ENCODE results near the gene EMC10.

EMC10 gene

DNA sequence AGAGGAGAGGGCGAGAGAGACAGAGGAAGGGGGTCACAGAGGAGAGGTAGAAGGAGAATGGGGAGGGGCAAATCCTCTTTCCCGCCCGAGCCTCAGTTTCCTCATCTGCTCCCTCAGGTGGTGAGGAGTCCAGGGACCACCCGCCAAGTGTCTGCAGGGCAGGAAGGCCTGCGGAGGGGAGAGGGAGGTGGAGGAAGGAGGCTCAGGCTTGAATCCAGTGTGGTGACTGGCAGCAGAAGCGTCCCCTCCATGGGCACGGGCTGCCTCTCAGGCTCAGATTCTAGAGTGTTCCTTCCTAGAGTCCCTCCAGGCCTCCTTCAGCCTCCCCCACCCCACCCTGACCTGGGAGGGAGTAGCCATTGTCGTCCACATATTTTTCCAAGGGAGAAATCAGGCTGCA is 16.9 kb downstream of the EMC10 start:
- Histone ChIP-seq H3K36me3 (ENCODE audit: control insufficient read depth in 1 of 2, insufficient read depth in 2 of 2, low read length in 2 of 2) (peaks cover 0 to 4% of the 10 kb centered on the region in 2 donors), H3K27ac (ENCODE audit: low read length) (no peak overlapping the region), H3K4me3 (ENCODE audit: low read depth in 1 of 2, low read length in 2 of 2) (no peak overlapping the region), H3K9me3 (ENCODE audit: control insufficient read depth in 1 of 2, low read length in 2 of 2) (no peaks in the 10 kb centered on the region), H3K4me1 (ENCODE audit: control insufficient read depth in 1 of 2, insufficient read depth in 2 of 2, low read length in 2 of 2) (peaks cover 0 to 3% of the 10 kb centered on the region in 2 donors), H3K27me3 (ENCODE audit: low read depth, low read length) (no peaks in the 10 kb centered on the region)

DNA sequence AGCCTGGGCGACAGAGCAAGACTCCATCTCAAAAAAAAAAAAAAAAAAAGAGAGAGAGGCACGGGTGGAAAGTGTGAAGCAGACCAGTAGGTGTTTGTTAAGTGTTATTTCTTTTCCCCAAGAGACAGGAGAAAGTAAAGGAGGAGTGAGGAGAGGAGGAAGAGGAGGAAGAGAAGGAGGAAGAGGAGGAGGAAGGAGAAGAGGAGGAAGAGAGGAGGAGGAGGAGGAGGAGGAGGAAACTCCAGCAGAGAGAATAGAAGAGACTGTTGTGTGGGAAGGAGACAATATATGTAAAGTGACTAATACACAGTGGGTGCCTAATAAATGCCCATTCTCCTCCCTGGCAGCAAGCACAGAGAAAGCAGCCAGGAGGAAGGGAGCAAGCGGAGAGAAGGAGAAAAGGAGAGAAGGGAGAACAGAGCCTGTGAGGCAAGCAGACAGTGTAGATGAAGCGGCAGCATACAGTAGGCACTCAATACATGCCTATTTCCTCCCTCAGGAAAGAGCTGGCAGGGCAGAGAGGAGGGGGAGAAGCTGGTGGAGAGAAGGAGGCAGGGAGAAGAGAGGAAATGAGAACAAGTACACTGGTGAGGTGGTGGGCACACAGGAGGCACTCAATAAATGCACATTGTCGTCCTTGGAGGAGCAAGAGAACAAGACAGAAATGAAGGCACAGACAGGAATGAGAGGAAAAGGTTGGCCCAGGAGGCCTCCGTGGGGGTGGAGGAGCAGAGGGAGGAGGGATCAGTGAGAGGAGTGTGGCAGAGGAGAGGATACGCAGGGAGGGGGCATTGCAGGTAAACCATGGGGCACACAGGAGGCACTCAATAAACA is 18.1 kb downstream of the EMC10 start:
- H3K4me1 ChIP-seq (ENCODE audit: control insufficient read depth in 1 of 2, insufficient read depth in 2 of 2, low read length in 2 of 2): peaks cover 0 to 3% of the 10 kb centered on the region in 2 donors
- H3K9me3 ChIP-seq (ENCODE audit: control insufficient read depth in 1 of 2, low read length in 2 of 2): no peaks in the 10 kb centered on the region
- H3K27me3 ChIP-seq (ENCODE audit: low read depth, low read length): no peaks in the 10 kb centered on the region
- H3K4me3 ChIP-seq (ENCODE audit: low read depth in 1 of 2, low read length in 2 of 2): no peak overlapping the region
- H3K27ac ChIP-seq (ENCODE audit: low read length): no peak overlapping the region
- H3K36me3 ChIP-seq (ENCODE audit: control insufficient read depth in 1 of 2, insufficient read depth in 2 of 2, low read length in 2 of 2): peaks cover 0 to 4% of the 10 kb centered on the region in 2 donors

DNA sequence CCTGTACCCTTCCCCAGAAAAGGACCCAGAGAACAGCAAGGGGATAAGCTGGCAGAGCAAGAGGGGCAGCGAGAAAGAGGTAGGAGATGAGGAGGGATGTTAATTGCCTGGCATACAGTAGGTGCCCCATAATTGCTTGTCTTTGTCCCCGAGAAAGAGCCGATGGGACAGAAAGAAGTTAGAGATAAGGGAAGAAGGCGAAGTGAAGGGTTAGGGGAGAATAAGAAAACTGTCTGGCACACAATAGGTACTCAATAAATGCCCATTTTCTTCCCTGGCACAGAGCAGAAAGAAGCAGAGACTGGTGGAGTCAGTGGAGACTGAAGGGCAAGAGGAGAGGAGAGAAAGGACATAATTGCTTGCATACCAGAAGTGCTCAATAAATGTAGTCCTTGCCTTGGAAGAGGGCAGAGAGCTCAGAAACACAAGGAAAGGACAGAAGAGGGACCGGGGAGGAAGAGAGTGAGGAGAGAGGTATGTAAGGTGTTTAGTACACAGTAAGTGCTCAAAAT is 18.8 kb downstream of the EMC10 start:
- no peaks in the 10 kb centered on the region for H3K27me3 ChIP-seq (ENCODE audit: low read depth, low read length)
- peaks cover 0 to 4% of the 10 kb centered on the region in 2 donors for H3K36me3 ChIP-seq (ENCODE audit: control insufficient read depth in 1 of 2, insufficient read depth in 2 of 2, low read length in 2 of 2)
- peaks cover 0 to 3% of the 10 kb centered on the region in 2 donors for H3K4me1 ChIP-seq (ENCODE audit: control insufficient read depth in 1 of 2, insufficient read depth in 2 of 2, low read length in 2 of 2)
- H3K27ac ChIP-seq (ENCODE audit: low read length): no peak overlapping the region
- no peak overlapping the region for H3K4me3 ChIP-seq (ENCODE audit: low read depth in 1 of 2, low read length in 2 of 2)
- H3K9me3 ChIP-seq (ENCODE audit: control insufficient read depth in 1 of 2, low read length in 2 of 2): no peaks in the 10 kb centered on the region

DNA sequence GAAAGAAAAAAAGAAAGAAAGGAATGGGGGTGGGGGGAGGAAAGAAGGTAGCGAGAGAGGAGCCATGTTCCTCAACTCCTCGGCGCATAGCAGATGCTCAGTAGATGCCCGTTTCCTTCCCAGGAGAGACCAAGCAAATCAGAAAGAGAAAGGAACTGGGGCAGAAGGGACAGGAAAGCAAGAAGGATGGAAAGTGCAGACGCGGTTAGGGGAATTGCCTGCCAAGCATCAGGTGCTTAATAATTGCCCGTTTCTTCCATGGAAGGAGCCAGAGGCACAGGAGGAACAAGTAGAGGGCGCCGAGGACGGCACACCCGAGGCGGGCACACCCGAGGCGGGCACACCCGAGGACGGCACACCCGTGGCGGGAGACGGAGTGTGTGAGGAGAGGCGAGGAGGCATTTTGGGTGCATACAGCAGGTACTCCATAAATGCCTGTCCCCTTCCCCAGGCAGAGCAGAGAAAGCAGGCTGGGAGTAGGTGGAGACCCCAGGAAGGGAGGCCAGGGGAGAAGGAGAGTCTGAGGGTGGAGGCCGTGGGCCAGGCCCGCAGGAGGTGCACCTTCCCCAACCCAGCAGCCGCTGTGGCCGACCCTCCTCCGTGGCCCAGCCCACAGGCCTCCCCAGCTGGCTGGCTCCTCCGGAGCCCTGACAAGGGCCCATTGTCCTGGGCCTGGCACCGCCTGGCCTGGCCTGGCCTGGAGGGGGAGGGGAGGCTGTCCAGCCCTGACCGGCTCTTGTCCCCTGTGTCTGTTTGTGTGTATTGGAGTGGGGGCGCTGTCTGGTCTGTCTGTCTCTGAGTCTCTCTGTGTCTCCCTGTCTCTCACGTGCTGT is 20.1 kb downstream of the EMC10 start:
- no peak overlapping the region for H3K4me3 ChIP-seq (ENCODE audit: low read depth in 1 of 2, low read length in 2 of 2)
- H3K4me1 ChIP-seq (ENCODE audit: control insufficient read depth in 1 of 2, insufficient read depth in 2 of 2, low read length in 2 of 2): peaks cover 0 to 3% of the 10 kb centered on the region in 2 donors
- H3K9me3 ChIP-seq (ENCODE audit: control insufficient read depth in 1 of 2, low read length in 2 of 2): no peaks in the 10 kb centered on the region
- no peak overlapping the region for H3K27ac ChIP-seq (ENCODE audit: low read length)
- no peaks in the 10 kb centered on the region for H3K36me3 ChIP-seq (ENCODE audit: control insufficient read depth in 1 of 2, insufficient read depth in 2 of 2, low read length in 2 of 2)
- H3K27me3 ChIP-seq (ENCODE audit: low read depth, low read length): no peaks in the 10 kb centered on the region

DNA sequence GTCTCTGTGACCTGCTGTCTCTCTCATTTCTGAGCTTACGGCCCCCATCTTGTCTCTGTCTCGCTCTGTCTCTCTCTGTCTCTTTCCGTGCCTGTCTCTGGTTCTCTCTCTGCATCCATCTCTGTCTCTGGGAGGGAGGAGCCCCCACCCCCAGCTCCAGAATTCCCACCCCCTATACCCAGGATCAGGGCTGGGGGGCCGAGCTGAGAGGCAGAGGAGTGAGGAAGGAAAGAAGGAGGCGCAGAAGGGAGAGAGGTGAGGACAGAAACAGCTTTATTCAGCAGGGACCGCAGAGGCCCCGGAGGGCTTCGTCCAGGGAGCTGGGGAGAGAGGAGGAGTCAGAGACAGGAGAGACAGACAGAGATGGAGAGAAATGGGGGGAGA is 20.7 kb downstream of the EMC10 start:
- H3K4me1 ChIP-seq (ENCODE audit: control insufficient read depth in 1 of 2, insufficient read depth in 2 of 2, low read length in 2 of 2): peaks cover 0 to 3% of the 10 kb centered on the region in 2 donors
- H3K9me3 ChIP-seq (ENCODE audit: control insufficient read depth in 1 of 2, low read length in 2 of 2): no peaks in the 10 kb centered on the region
- H3K27ac ChIP-seq (ENCODE audit: low read length): no peak overlapping the region
- no peaks in the 10 kb centered on the region for H3K27me3 ChIP-seq (ENCODE audit: low read depth, low read length)
- H3K4me3 ChIP-seq (ENCODE audit: low read depth in 1 of 2, low read length in 2 of 2): no peak overlapping the region
- H3K36me3 ChIP-seq (ENCODE audit: control insufficient read depth in 1 of 2, insufficient read depth in 2 of 2, low read length in 2 of 2): no peaks in the 10 kb centered on the region

DNA sequence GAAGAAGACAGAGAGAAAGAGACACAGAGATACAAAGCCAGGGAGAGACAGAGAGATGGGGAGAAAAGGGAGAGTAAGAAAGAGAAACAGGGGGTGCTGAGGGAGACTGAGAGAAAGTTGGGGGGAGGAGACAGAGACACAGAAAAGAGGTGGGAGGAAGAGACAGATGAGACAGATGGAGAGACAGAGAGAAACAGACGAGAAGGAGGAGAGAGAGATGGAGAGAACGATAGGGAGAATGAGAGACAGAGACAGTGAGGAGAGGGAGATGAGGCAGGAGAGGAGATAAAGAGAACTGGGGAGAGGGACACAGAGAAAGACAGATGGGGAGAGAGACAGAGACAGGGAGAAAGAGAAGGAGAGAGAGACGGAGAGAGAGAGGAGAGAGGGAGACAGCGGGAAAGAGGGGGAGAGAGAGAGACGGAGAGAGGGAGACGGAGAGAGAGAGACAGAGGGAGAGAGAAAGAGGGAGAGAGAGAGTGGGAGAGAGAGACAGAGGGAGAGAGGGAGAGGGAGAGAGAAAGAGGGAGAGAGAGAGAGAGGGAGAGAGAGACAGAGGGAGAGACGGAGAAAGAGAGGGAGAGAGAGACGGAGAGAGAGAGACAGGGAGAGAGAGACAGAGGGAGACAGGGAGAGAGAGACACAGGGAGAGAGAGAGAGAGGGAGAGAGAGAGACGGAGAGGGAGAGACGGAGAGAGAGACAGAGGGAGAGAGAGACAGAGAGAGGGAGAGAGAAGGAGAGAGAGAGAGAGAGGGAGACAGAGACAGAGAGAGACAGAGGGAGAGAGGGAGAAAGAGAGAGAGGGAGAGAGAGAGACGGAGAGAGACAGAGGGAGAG is 22.1 kb downstream of the EMC10 start:
- H3K9me3 ChIP-seq (ENCODE audit: control insufficient read depth in 1 of 2, low read length in 2 of 2): no peaks in the 10 kb centered on the region
- no peak overlapping the region for H3K4me3 ChIP-seq (ENCODE audit: low read depth in 1 of 2, low read length in 2 of 2)
- no peak overlapping the region for H3K27ac ChIP-seq (ENCODE audit: low read length)

DNA sequence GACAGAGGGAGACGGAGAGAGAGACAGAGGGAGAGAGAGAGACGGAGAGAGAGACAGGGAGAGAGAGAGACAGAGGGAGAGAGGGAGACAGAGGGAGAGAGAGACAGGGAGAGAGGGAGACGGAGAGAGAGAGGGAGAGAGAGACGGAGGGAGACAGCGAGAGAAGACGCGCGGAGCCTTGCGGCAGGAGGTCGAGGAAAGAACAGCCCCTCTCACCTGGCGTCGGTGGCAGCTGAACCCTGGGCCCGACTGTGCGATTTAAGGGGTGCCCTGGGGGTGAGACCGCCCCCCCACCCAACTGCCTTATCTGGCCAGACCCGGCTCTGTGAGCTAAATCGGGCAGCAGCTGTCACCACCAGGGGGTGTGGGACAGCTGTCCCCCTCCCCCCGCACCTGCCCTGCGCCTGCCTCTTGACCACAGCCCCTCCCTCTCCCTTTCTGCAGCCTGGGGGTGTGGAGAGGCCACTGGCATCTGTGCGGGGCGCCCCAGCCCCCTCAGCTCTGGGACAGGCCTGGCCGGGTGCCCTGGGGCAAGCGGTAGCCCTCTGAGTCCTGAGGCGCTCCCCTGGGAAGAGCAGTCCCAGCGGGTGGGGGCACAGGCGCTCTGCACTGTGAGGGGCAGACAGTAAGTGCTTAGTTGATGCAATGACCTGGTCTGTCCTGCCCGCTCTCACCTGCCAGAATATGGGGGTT is 23.9 kb downstream of the EMC10 start:
- Histone ChIP-seq H3K9me3 (ENCODE audit: control insufficient read depth in 1 of 2, low read length in 2 of 2) (no peaks in the 10 kb centered on the region), H3K36me3 (ENCODE audit: control insufficient read depth in 1 of 2, insufficient read depth in 2 of 2, low read length in 2 of 2) (no peaks in the 10 kb centered on the region), H3K4me3 (ENCODE audit: low read depth in 1 of 2, low read length in 2 of 2) (no peak overlapping the region), H3K27ac (ENCODE audit: low read length) (no peak overlapping the region), H3K4me1 (ENCODE audit: control insufficient read depth in 1 of 2, insufficient read depth in 2 of 2, low read length in 2 of 2) (no peaks in the 10 kb centered on the region), H3K27me3 (ENCODE audit: low read depth, low read length) (no peaks in the 10 kb centered on the region)

More for the DNA sequence above, 22.1 kb downstream of the EMC10 start:
- no peaks in the 10 kb centered on the region for H3K27me3 ChIP-seq (ENCODE audit: low read depth, low read length)
- H3K4me1 ChIP-seq (ENCODE audit: control insufficient read depth in 1 of 2, insufficient read depth in 2 of 2, low read length in 2 of 2): no peaks in the 10 kb centered on the region
- no peaks in the 10 kb centered on the region for H3K36me3 ChIP-seq (ENCODE audit: control insufficient read depth in 1 of 2, insufficient read depth in 2 of 2, low read length in 2 of 2)

DNA sequence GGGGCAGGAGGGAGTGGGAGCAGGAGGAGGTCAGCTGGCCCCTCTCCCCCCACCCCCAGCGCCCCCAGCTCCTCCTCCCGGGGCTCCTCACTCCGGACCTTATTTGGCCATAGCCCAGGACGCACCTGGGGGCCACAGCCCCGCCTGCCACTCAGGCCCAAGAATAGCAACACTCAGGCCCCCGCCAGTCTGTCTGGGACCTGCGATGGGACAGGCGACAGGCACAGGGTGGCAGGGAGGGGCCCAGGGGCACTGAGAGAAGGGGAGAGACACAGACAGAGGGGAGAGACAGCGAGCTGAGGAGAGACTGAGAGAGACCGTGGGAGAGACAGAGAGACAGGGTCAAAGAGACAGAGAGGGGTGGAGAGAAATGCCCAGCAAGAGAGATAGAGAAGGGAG is 24.4 kb downstream of the EMC10 start:
- Histone ChIP-seq H3K4me1 (ENCODE audit: control insufficient read depth in 1 of 2, insufficient read depth in 2 of 2, low read length in 2 of 2) (no peaks in the 10 kb centered on the region), H3K36me3 (ENCODE audit: control insufficient read depth in 1 of 2, insufficient read depth in 2 of 2, low read length in 2 of 2) (peaks cover 0 to 5% of the 10 kb centered on the region in 2 donors), H3K27ac (ENCODE audit: low read length) (no peak overlapping the region), H3K4me3 (ENCODE audit: low read depth in 1 of 2, low read length in 2 of 2) (no peak overlapping the region), H3K27me3 (ENCODE audit: low read depth, low read length) (no peaks in the 10 kb centered on the region), H3K9me3 (ENCODE audit: control insufficient read depth in 1 of 2, low read length in 2 of 2) (no peaks in the 10 kb centered on the region)

DNA sequence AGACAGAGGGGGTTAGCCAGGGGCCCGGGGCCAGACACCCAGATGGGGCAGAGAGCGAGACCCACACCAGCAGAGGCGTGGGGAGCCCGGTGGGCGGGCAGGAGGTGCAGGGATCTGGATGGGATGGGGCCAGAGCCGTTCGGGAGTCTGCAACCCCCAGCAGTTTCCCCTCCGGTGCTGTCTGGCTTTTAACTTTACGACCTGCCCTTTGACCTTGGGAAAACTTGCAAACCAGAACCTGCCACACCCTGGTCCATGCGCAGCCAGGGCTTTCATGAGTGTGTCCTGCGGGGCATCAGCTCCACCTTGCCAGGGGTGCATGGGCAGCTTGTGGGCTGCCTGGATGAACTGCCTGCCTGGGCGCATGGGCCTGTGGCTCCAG is 24.9 kb downstream of the EMC10 start:
- Histone ChIP-seq H3K4me1 (ENCODE audit: control insufficient read depth in 1 of 2, insufficient read depth in 2 of 2, low read length in 2 of 2) (no peaks in the 10 kb centered on the region), H3K9me3 (ENCODE audit: control insufficient read depth in 1 of 2, low read length in 2 of 2) (no peaks in the 10 kb centered on the region), H3K27ac (ENCODE audit: low read length) (no peak overlapping the region), H3K4me3 (ENCODE audit: low read depth in 1 of 2, low read length in 2 of 2) (no peak overlapping the region), H3K27me3 (ENCODE audit: low read depth, low read length) (no peaks in the 10 kb centered on the region), H3K36me3 (ENCODE audit: control insufficient read depth in 1 of 2, insufficient read depth in 2 of 2, low read length in 2 of 2) (peaks cover 0 to 7% of the 10 kb centered on the region in 2 donors)

DNA sequence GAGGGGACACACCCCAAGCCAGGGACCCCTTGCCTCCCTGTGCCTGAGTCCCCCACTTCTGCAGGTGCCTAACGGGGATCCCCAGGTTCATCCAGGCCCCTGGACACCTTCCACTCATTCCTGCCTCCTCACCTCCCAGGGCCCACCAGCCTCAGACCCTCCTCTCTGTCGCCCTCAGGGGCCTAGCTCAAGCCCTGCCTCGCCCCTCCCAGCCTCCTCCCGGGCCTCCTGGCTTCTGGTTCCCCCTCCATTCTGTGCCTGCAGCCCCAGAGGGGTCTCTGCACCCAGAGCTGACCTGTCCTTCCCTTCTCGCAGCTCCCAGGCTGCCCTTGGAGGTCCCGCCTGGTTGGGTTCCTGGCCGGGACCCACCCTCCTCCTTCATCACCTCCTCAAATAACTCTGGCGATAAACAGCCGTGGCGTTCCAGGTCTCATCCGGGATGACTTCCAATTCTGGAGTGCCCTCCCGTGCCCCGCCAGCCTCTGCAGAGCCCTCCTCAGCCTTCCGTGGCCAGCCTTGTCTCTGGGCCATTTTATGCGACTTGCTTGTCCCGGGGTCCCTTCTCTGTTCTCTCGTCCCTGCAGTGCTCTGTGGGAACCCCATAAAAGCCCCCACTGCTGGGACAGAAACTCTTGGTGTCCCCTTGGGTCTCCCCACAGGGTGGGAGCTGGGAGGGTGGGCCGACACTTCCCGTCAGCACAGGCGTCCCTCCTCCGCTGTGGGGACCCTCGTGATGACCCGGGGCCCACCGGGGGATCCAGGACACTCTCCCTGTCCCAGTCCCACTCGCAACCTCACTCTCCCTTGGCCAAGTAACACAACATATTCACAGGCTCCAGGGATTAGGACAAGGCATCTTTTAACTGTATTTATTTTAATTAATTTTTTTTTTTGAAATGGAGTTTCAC is 25.5 kb downstream of the EMC10 start:
- Histone ChIP-seq H3K9me3 (ENCODE audit: control insufficient read depth in 1 of 2, low read length in 2 of 2) (no peaks in the 10 kb centered on the region), H3K36me3 (ENCODE audit: control insufficient read depth in 1 of 2, insufficient read depth in 2 of 2, low read length in 2 of 2) (peaks cover 0 to 7% of the 10 kb centered on the region in 2 donors), H3K4me1 (ENCODE audit: control insufficient read depth in 1 of 2, insufficient read depth in 2 of 2, low read length in 2 of 2) (no peaks in the 10 kb centered on the region), H3K27me3 (ENCODE audit: low read depth, low read length) (no peaks in the 10 kb centered on the region), H3K4me3 (ENCODE audit: low read depth in 1 of 2, low read length in 2 of 2) (no peak overlapping the region), H3K27ac (ENCODE audit: low read length) (no peak overlapping the region)
